ENCODE data around the gene KCNK4. TPM values are rescaled to one million over a fixed set of nuclear protein-coding genes. Genes with fewer than 3 reads are reported as not detected.

The KCNK4 gene
- total RNA-seq, 1 experiment from 2014 or later, result 1.1 TPM

DNA sequence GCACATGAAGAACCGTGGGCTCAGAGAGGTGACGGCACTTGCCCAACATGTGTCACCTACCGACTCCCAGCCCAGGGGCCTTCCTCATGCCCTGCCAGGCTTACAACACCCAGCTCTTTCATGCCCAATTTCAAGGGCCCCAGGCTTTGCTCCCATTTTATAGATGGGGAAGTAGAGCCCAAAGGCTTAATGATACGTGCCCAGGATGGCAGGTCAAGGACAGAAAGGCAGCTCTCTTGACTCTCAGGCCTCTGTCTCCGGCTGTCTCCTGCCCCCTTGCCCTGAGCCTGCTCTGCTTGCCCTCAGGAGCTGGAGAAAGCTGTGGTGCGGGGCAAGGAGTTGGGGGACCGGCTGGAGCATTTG is 57.9 kb downstream of the KCNK4 start:
- in situ Hi-C loops (cut with HindIII; ENCODE audit: low pct_unique_long_range_greater_than_20kb, low sequenced_read_pairs), result no loop called here
- intact Hi-C loops (cut with micrococcal nuclease; ENCODE audit: unreplicated experiment), result no loop called here

DNA sequence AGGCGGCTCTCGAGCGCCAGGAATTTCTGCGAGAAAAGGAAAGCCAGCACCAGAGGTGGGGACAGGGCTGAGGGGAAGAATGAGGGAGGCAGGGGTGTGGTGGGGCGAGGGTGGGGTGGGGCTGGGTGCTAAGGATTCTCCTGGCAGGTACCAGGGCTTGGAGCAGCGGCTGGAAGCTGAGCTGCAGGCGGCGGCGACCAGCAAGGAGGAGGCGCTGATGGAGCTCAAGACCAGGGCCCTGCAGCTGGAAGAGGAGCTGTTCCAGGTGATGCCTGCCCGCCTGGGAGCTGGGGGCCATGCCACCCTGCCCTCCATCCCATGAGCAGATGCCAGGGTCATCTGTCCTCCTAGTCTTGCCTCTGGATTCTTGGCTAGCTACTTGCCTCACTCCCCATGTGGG is 58.3 kb downstream of the KCNK4 start:
- TF ChIP-seq TCF7L2 (IDR thresholded peaks at IDR 0.05; ENCODE audit: low read depth, low read length) (no peak), SIN3A (IDR thresholded peaks at IDR 0.05; ENCODE audit: borderline replicate concordance, insufficient read depth, low read depth, low read length) (no peak), POLR2AphosphoS5 (IDR thresholded peaks at IDR 0.05; ENCODE audit: low read depth, low read length) (no peak)
- TF ChIP-seq, protein P1, sequence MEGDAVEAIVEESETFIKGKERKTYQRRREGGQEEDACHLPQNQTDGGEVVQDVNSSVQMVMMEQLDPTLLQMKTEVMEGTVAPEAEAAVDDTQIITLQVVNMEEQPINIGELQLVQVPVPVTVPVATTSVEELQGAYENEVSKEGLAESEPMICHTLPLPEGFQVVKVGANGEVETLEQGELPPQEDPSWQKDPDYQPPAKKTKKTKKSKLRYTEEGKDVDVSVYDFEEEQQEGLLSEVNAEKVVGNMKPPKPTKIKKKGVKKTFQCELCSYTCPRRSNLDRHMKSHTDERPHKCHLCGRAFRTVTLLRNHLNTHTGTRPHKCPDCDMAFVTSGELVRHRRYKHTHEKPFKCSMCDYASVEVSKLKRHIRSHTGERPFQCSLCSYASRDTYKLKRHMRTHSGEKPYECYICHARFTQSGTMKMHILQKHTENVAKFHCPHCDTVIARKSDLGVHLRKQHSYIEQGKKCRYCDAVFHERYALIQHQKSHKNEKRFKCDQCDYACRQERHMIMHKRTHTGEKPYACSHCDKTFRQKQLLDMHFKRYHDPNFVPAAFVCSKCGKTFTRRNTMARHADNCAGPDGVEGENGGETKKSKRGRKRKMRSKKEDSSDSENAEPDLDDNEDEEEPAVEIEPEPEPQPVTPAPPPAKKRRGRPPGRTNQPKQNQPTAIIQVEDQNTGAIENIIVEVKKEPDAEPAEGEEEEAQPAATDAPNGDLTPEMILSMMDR (IDR thresholded peaks at IDR 0.05), result no peak
- TF ChIP-seq, protein P2, sequence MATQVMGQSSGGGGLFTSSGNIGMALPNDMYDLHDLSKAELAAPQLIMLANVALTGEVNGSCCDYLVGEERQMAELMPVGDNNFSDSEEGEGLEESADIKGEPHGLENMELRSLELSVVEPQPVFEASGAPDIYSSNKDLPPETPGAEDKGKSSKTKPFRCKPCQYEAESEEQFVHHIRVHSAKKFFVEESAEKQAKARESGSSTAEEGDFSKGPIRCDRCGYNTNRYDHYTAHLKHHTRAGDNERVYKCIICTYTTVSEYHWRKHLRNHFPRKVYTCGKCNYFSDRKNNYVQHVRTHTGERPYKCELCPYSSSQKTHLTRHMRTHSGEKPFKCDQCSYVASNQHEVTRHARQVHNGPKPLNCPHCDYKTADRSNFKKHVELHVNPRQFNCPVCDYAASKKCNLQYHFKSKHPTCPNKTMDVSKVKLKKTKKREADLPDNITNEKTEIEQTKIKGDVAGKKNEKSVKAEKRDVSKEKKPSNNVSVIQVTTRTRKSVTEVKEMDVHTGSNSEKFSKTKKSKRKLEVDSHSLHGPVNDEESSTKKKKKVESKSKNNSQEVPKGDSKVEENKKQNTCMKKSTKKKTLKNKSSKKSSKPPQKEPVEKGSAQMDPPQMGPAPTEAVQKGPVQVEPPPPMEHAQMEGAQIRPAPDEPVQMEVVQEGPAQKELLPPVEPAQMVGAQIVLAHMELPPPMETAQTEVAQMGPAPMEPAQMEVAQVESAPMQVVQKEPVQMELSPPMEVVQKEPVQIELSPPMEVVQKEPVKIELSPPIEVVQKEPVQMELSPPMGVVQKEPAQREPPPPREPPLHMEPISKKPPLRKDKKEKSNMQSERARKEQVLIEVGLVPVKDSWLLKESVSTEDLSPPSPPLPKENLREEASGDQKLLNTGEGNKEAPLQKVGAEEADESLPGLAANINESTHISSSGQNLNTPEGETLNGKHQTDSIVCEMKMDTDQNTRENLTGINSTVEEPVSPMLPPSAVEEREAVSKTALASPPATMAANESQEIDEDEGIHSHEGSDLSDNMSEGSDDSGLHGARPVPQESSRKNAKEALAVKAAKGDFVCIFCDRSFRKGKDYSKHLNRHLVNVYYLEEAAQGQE (IDR thresholded peaks at IDR 0.05; ENCODE audit: insufficient read depth in 1 of 2, low read depth in 2 of 2, low read length in 1 of 2), result no peak
- no TSS peak for BruUV-seq (replicated peaks)
- ChIA-PET CTCF (interaction anchor here (0.5 to 1.3 kb wide), 3 partner anchors 18 to 67 kb away, joined by 3 to 6 read pairs (median 6); no protein-coding TSS in a partner anchor), POLR2A (no interaction called here)
- Histone ChIP-seq H3K27me3 (ENCODE audit: control insufficient read depth, insufficient read depth, low read length) (no peaks in the 10 kb centered on the region), H3K27ac (ENCODE audit: low read length) (no peak overlapping the region), H3K4me3 (ENCODE audit: low read depth in 2 of 2, low read length in 2 of 2) (no peak overlapping the region), H3K36me3 (ENCODE audit: control insufficient read depth, insufficient read depth, low read length) (no peaks in the 10 kb centered on the region), H3K9me3 (ENCODE audit: control insufficient read depth, insufficient read depth, low read depth, low read length) (no peaks in the 10 kb centered on the region), H3K4me1 (ENCODE audit: control insufficient read depth, insufficient read depth, low read length) (peaks cover 23% of the 10 kb centered on the region)
- intact Hi-C loops (cut with micrococcal nuclease; ENCODE audit: unreplicated experiment), result no loop called here
- in situ Hi-C loops (cut with HindIII; ENCODE audit: low pct_unique_long_range_greater_than_20kb, low sequenced_read_pairs), result no loop called here
- DNase-seq (ENCODE audit: low read depth, low spot score) (no peak), ATAC-seq (no peak)

More for the DNA sequence above, 57.9 kb downstream of the KCNK4 start:
- DNase-seq (ENCODE audit: low read depth, low spot score) (no peak), ATAC-seq (no peak)
- TF ChIP-seq TCF7L2 (IDR thresholded peaks at IDR 0.05; ENCODE audit: low read depth, low read length) (no peak), POLR2AphosphoS5 (IDR thresholded peaks at IDR 0.05; ENCODE audit: low read depth, low read length) (no peak), SIN3A (IDR thresholded peaks at IDR 0.05; ENCODE audit: borderline replicate concordance, insufficient read depth, low read depth, low read length) (no peak)
- TF ChIP-seq, protein P1 (IDR thresholded peaks at IDR 0.05), result no peak
- TF ChIP-seq, protein P2 (IDR thresholded peaks at IDR 0.05; ENCODE audit: insufficient read depth in 1 of 2, low read depth in 2 of 2, low read length in 1 of 2), result no peak
- no peaks in the 10 kb centered on the region for H3K9me3 ChIP-seq (ENCODE audit: control insufficient read depth, insufficient read depth, low read depth, low read length)
- H3K4me1 ChIP-seq (ENCODE audit: control insufficient read depth, insufficient read depth, low read length), result peaks cover 21% of the 10 kb centered on the region
- BruUV-seq (replicated peaks), result no TSS peak
- no peak overlapping the region for H3K27ac ChIP-seq (ENCODE audit: low read length)
- ChIA-PET POLR2A (no interaction called here), CTCF (interaction anchor here (0.5 to 1.3 kb wide), 3 partner anchors 17 to 67 kb away, joined by 3 to 6 read pairs (median 6); no protein-coding TSS in a partner anchor)
- no peak overlapping the region for H3K4me3 ChIP-seq (ENCODE audit: low read depth in 2 of 2, low read length in 2 of 2)
- H3K36me3 ChIP-seq (ENCODE audit: control insufficient read depth, insufficient read depth, low read length), result no peaks in the 10 kb centered on the region
- H3K27me3 ChIP-seq (ENCODE audit: control insufficient read depth, insufficient read depth, low read length), result no peaks in the 10 kb centered on the region
